ENCODE data around the gene LBX1.

DNA sequence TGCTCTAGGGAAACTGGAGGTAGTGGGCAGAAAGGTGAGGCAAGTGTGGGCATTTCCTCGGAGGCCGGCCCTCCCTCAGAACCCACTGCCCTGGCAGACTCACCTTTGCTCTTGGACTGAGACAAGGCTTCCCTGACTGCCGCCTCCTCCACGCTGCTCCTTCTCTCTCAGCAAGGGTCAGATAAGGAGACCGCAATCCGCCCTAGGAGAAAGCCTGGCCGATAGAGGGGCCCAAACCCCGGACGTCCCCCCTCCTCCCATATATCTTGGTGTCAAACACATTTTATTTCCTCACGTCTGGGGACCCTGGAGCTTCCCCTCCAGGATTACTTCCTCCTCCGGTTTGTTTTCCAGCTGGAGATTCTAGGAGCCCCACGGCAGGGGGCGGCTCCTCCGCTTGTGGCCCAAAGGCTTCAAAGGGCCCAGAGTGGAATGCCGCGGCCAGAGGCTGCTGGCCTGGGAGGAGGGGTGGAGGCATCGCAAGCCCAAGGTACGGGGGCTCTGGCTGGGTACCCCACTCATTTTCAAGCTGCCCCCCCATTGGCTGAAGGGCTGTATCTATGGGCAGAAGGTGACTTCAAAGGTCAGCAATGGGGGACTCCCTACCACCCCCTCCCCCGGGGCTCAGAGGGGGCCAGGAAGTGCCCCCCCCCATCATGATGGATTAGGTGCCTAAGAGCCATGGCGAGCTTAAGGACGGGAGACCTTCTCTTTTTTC is 31.7 kb upstream of the LBX1 start:
- TF ChIP-seq POLR2A (IDR thresholded peaks at IDR 0.05; ENCODE audit: low read length) (no peak), RAD21 (conservative IDR thresholded peaks at IDR 0.05 in 1 of 2, IDR thresholded peaks at IDR 0.05 in 1 of 2) (no peak), ZFP36 (IDR thresholded peaks at IDR 0.05; ENCODE audit: borderline replicate concordance, partially characterized antibody) (no peak), EP300 (IDR thresholded peaks at IDR 0.05) (no peak), CEBPB (IDR thresholded peaks at IDR 0.05) (no peak), RNF2 (IDR thresholded peaks at IDR 0.05; ENCODE audit: borderline replicate concordance, low read depth) (no peak)
- TF ChIP-seq, protein P1, sequence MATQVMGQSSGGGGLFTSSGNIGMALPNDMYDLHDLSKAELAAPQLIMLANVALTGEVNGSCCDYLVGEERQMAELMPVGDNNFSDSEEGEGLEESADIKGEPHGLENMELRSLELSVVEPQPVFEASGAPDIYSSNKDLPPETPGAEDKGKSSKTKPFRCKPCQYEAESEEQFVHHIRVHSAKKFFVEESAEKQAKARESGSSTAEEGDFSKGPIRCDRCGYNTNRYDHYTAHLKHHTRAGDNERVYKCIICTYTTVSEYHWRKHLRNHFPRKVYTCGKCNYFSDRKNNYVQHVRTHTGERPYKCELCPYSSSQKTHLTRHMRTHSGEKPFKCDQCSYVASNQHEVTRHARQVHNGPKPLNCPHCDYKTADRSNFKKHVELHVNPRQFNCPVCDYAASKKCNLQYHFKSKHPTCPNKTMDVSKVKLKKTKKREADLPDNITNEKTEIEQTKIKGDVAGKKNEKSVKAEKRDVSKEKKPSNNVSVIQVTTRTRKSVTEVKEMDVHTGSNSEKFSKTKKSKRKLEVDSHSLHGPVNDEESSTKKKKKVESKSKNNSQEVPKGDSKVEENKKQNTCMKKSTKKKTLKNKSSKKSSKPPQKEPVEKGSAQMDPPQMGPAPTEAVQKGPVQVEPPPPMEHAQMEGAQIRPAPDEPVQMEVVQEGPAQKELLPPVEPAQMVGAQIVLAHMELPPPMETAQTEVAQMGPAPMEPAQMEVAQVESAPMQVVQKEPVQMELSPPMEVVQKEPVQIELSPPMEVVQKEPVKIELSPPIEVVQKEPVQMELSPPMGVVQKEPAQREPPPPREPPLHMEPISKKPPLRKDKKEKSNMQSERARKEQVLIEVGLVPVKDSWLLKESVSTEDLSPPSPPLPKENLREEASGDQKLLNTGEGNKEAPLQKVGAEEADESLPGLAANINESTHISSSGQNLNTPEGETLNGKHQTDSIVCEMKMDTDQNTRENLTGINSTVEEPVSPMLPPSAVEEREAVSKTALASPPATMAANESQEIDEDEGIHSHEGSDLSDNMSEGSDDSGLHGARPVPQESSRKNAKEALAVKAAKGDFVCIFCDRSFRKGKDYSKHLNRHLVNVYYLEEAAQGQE (IDR thresholded peaks at IDR 0.05), result no peak
- TF ChIP-seq, protein P2, sequence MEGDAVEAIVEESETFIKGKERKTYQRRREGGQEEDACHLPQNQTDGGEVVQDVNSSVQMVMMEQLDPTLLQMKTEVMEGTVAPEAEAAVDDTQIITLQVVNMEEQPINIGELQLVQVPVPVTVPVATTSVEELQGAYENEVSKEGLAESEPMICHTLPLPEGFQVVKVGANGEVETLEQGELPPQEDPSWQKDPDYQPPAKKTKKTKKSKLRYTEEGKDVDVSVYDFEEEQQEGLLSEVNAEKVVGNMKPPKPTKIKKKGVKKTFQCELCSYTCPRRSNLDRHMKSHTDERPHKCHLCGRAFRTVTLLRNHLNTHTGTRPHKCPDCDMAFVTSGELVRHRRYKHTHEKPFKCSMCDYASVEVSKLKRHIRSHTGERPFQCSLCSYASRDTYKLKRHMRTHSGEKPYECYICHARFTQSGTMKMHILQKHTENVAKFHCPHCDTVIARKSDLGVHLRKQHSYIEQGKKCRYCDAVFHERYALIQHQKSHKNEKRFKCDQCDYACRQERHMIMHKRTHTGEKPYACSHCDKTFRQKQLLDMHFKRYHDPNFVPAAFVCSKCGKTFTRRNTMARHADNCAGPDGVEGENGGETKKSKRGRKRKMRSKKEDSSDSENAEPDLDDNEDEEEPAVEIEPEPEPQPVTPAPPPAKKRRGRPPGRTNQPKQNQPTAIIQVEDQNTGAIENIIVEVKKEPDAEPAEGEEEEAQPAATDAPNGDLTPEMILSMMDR (IDR thresholded peaks at IDR 0.05), result no peak
- TF ChIP-seq, protein P3, sequence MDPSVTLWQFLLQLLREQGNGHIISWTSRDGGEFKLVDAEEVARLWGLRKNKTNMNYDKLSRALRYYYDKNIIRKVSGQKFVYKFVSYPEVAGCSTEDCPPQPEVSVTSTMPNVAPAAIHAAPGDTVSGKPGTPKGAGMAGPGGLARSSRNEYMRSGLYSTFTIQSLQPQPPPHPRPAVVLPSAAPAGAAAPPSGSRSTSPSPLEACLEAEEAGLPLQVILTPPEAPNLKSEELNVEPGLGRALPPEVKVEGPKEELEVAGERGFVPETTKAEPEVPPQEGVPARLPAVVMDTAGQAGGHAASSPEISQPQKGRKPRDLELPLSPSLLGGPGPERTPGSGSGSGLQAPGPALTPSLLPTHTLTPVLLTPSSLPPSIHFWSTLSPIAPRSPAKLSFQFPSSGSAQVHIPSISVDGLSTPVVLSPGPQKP (IDR thresholded peaks at IDR 0.05; ENCODE audit: low read depth, low read length), result no peak

Measured in A549 (cell line).